ENCODE results near the gene RPTOR. TPM values are rescaled to one million over a fixed set of nuclear protein-coding genes. Genes with fewer than 3 reads are reported as not detected.

RPTOR gene
- polyA plus RNA-seq, 1 donor (not counting 4 experiments of a cell fraction or from before 2014, with no cell fraction given), result 4.0 TPM

DNA sequence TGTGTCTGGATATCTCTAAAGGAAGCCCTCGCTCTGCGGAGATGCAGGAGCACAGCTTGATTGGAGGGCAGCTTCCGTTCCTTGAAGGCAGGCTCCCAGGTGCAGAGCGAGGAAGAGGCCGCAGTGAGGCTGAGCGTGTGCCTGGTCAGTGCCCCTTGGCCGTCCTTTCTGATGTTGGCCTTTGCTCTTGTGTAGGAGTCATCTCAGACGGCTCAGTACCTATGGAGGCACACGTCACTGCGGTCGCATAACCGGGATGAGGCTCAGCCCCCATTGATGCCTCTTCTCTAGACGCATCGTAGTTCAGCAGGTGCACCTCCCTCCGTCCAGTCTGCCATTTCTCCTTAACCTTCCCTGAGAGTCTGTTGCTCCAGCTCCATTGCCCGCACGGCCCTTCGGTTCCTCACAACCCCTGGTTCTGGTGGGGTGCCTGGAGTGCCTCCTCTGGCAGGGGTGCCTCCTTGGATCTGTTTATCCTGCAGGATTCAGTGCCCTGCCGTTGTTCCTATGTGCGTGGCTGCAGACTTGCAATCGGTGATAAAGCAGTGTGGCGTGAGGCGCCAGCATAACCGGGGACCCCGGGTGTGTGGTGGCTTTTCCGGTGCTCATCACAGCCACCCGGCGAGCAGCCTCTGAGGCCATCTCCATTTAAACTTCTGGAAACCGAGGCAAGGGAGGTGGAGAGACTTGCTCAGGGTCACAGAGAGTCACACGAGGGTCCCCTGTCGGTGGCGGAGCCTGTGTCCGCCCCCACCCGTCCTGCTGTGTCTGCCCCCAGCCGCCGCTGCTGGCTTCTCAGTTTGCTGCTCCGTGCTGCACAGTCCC is 258.2 kb downstream of the RPTOR start:
- Histone ChIP-seq H3K27ac (ENCODE audit: control insufficient read depth, insufficient read depth, low read length) (no peak overlapping the region), H3K36me3 (ENCODE audit: control insufficient read depth in 2 of 2, extremely low read depth in 1 of 2, insufficient read depth in 2 of 2, low read length in 2 of 2) (peaks cover 0 to 2% of the 10 kb centered on the region in 2 experiments), H3K4me3 (ENCODE audit: control insufficient read depth in 2 of 3, extremely low read depth in 1 of 3, insufficient read depth in 2 of 3, low read depth in 1 of 3, low read length in 3 of 3) (no peak overlapping the region), H3K9ac (ENCODE audit: control insufficient read depth, extremely low read depth, insufficient read depth, low read length) (no peak overlapping the region), H2AFZ (ENCODE audit: control insufficient read depth, low read length) (no peak overlapping the region), H3K9me1 (ENCODE audit: control insufficient read depth, extremely low read depth, insufficient read depth, low read length) (no peaks in the 10 kb centered on the region), H3K79me2 (ENCODE audit: control insufficient read depth, insufficient read depth, low read length) (no peaks in the 10 kb centered on the region), H3K4me1 (ENCODE audit: control insufficient read depth, extremely low read depth, insufficient read depth, low read length) (no peaks in the 10 kb centered on the region), H3K27me3 (ENCODE audit: control insufficient read depth, extremely low read depth, insufficient read depth, low read length) (no peaks in the 10 kb centered on the region), H3K9me3 (ENCODE audit: control insufficient read depth, low read depth, low read length) (peaks cover 2% of the 10 kb centered on the region), H3K4me2 (ENCODE audit: control insufficient read depth, extremely low read depth, insufficient read depth, low read depth, low read length) (no peak overlapping the region), H4K20me1 (ENCODE audit: control insufficient read depth, extremely low read depth, insufficient read depth, low read length) (no peaks in the 10 kb centered on the region)
- FAIRE-seq (no peak), DNase-seq (ENCODE audit: low read depth, low spot score) (no peak)
- dilution Hi-C loops (cut with MboI; ENCODE audit: extremely low pct_ligation_motif_present, low sequenced_read_pairs), result no loop called here
- TF ChIP-seq, protein P1, sequence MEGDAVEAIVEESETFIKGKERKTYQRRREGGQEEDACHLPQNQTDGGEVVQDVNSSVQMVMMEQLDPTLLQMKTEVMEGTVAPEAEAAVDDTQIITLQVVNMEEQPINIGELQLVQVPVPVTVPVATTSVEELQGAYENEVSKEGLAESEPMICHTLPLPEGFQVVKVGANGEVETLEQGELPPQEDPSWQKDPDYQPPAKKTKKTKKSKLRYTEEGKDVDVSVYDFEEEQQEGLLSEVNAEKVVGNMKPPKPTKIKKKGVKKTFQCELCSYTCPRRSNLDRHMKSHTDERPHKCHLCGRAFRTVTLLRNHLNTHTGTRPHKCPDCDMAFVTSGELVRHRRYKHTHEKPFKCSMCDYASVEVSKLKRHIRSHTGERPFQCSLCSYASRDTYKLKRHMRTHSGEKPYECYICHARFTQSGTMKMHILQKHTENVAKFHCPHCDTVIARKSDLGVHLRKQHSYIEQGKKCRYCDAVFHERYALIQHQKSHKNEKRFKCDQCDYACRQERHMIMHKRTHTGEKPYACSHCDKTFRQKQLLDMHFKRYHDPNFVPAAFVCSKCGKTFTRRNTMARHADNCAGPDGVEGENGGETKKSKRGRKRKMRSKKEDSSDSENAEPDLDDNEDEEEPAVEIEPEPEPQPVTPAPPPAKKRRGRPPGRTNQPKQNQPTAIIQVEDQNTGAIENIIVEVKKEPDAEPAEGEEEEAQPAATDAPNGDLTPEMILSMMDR (optimal IDR thresholded peaks at IDR 0.05 in 1 of 3, IDR thresholded peaks at IDR 0.05 in 1 of 3, conservative IDR thresholded peaks at IDR 0.05 in 1 of 3; ENCODE audit: extremely low read depth in 1 of 3, insufficient read depth in 2 of 3, low read length in 3 of 3), result no peak
- no peak for TF ChIP-seq EZH2 (IDR thresholded peaks at IDR 0.05; ENCODE audit: low read length)

DNA sequence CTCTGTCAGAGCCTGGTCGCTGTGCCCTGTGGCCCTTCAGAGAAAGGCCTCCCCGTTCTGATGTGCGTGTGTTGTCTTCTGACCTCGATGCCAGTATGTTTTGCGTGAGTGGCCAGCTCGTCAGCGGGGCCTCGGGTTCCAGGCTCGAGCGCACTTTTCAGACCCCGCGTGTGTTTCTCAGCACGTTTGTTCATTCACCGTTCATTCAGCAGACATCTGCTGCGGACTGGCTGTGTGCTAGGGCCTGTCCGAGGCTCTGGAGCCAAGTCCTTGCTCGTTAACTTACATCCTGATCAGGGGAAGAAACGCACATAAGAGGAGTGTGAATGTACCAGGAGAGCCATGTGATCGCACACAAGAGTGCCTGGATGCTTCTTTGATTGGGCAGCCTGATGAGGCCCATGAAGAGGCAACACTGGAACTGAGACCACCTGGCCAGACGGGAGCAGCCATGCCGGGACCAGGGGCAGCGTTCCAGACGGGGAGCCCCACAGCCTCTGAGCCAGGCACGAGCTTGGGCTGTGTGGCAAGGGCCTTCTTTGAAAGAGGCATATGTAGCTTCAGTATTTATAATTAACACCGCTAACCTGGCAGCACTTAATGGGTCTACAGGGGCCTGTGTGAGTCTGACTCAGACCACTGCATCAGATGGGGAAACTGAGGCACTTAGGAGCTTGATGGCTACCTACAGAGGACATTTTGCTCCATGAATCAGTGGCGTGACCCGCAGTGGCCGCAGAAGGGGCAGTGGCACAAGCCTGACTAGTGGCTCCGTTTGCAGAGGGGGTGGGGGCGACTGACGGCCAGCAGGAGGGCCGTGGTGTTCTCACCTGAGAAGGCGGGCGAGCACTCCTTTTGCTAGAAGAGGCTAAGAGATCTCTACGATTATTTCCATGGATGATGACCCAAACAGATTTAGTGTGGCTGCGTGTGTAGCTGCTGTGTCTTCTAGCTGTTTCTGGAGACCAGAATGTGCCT is 259.1 kb downstream of the RPTOR start:
- Histone ChIP-seq H3K4me1 (ENCODE audit: control insufficient read depth, extremely low read depth, insufficient read depth, low read length) (no peaks in the 10 kb centered on the region), H3K36me3 (ENCODE audit: control insufficient read depth in 2 of 2, extremely low read depth in 1 of 2, insufficient read depth in 2 of 2, low read length in 2 of 2) (peaks cover 0 to 2% of the 10 kb centered on the region in 2 experiments), H4K20me1 (ENCODE audit: control insufficient read depth, extremely low read depth, insufficient read depth, low read length) (no peaks in the 10 kb centered on the region), H3K9me3 (ENCODE audit: control insufficient read depth, low read depth, low read length) (peaks cover 2% of the 10 kb centered on the region), H3K27me3 (ENCODE audit: control insufficient read depth, extremely low read depth, insufficient read depth, low read length) (no peaks in the 10 kb centered on the region), H2AFZ (ENCODE audit: control insufficient read depth, low read length) (no peak overlapping the region), H3K9me1 (ENCODE audit: control insufficient read depth, extremely low read depth, insufficient read depth, low read length) (no peaks in the 10 kb centered on the region), H3K4me2 (ENCODE audit: control insufficient read depth, extremely low read depth, insufficient read depth, low read depth, low read length) (no peak overlapping the region), H3K4me3 (ENCODE audit: control insufficient read depth in 2 of 3, extremely low read depth in 1 of 3, insufficient read depth in 2 of 3, low read depth in 1 of 3, low read length in 3 of 3) (no peak overlapping the region), H3K27ac (ENCODE audit: control insufficient read depth, insufficient read depth, low read length) (no peak overlapping the region), H3K9ac (ENCODE audit: control insufficient read depth, extremely low read depth, insufficient read depth, low read length) (no peak overlapping the region), H3K79me2 (ENCODE audit: control insufficient read depth, insufficient read depth, low read length) (no peaks in the 10 kb centered on the region)
- dilution Hi-C loops (cut with MboI; ENCODE audit: extremely low pct_ligation_motif_present, low sequenced_read_pairs), result no loop called here
- DNase-seq (ENCODE audit: low read depth, low spot score) (no peak), FAIRE-seq (no peak)
- TF ChIP-seq EZH2 (IDR thresholded peaks at IDR 0.05; ENCODE audit: low read length), result no peak
- TF ChIP-seq, protein P1 (optimal IDR thresholded peaks at IDR 0.05 in 1 of 3, IDR thresholded peaks at IDR 0.05 in 1 of 3, conservative IDR thresholded peaks at IDR 0.05 in 1 of 3; ENCODE audit: extremely low read depth in 1 of 3, insufficient read depth in 2 of 3, low read length in 3 of 3), result no peak

Measured in keratinocyte (primary cell).